D721Med (cell line): ENCODE results near the gene SRP54.

ENCODE experiments used
- DNase-seq: peaks from one replicate; pipeline ENCODE4 v3.0.0; 2011; ENCODE audit warnings: low spot score; ENCODE audit not compliant: insufficient read length
- FAIRE-seq: peaks from 2 replicates; lab custom pipeline; 2011; peaks lifted over from hg19 to GRCh38; lab: Jason Lieb, UNC
- CTCF ChIP-seq: IDR thresholded peaks from 2 replicates; pipeline ENCODE4 v1.5.1; 2012; ENCODE audit warnings: mild to moderate bottlenecking, control low read depth; ENCODE audit not compliant: insufficient read depth; ENCODE audit errors: missing control alignments

The SRP54 gene

GRCh38 chr14:34966413-34966812 lies 16.4 kb upstream of the SRP54 start:
- no peak for DNase-seq
- FAIRE-seq: no peak
- TF ChIP-seq CTCF: no peak

GRCh38 chr14:34970665-34971064 lies 12.1 kb upstream of the SRP54 start:
- FAIRE-seq: no peak

GRCh38 chr14:34971381-34971780 lies 11.4 kb upstream of the SRP54 start:
- no peak for DNase-seq
- no peak for TF ChIP-seq CTCF
- FAIRE-seq: no peak

More at GRCh38 chr14:34970665-34971064, 12.1 kb upstream of the SRP54 start:
- DNase-seq: no peak
- TF ChIP-seq CTCF: no peak

GRCh38 chr14:34971801-34972200 lies 11.0 kb upstream of the SRP54 start:
- DNase-seq: no peak
- FAIRE-seq: no peak
- TF ChIP-seq CTCF: no peak

- TF ChIP-seq CTCF: no peak
- FAIRE-seq: no peak
- DNase-seq: no peak
These were observed 4.3 kb upstream of the SRP54 start for GRCh38 chr14:34978444-34978843.

- no peak for TF ChIP-seq CTCF
- FAIRE-seq (no peak), DNase-seq (no peak)
These were observed 2.4 kb upstream of the SRP54 start for GRCh38 chr14:34980337-34980900.

GRCh38 chr14:34981743-34982420 lies 910 bp upstream of the SRP54 start:
- no peak for TF ChIP-seq CTCF
- DNase-seq (no peak), FAIRE-seq (no peak)
